ENCODE data around the gene MBNL3.

DNA sequence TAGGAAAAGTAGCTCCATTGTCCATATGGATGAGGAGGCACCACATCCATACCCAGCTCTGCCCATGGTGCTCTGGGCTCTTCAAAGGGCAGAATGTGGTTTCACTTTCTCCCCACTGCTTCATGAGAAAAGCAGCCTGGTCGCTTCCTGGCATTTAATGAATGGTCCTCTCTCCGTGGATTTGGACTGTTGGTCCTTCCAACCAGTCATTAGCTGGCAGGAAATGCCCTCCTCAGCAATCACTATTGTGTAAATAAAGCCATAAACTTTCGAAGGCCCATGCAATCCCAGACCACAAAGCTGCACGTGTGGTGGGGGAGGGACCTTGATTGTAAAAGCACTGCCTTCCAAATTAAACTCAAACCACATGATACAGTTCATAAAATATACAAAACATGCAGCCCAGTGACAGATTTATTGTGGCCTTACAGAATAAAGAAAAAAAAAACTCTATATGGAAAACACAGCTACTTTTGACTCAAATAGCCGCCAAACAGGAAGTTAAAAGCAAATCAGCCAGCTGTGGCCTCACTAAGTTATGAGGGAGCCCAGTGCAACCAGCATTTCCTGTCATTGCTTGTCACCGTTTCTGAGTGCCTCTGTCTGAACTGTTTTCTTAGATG lies 8.1 kb downstream of the MBNL3 start:
- TF ChIP-seq, protein P1, sequence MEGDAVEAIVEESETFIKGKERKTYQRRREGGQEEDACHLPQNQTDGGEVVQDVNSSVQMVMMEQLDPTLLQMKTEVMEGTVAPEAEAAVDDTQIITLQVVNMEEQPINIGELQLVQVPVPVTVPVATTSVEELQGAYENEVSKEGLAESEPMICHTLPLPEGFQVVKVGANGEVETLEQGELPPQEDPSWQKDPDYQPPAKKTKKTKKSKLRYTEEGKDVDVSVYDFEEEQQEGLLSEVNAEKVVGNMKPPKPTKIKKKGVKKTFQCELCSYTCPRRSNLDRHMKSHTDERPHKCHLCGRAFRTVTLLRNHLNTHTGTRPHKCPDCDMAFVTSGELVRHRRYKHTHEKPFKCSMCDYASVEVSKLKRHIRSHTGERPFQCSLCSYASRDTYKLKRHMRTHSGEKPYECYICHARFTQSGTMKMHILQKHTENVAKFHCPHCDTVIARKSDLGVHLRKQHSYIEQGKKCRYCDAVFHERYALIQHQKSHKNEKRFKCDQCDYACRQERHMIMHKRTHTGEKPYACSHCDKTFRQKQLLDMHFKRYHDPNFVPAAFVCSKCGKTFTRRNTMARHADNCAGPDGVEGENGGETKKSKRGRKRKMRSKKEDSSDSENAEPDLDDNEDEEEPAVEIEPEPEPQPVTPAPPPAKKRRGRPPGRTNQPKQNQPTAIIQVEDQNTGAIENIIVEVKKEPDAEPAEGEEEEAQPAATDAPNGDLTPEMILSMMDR (conservative IDR thresholded peaks at IDR 0.05; ENCODE audit: low read depth, low read length), result no peak
- no peak for TF ChIP-seq EZH2 (IDR thresholded peaks at IDR 0.05; ENCODE audit: borderline replicate concordance, low read depth, low read length, poor library complexity, severe bottlenecking)
